HEK293 (cell line): ENCODE results near the gene FMO1.

ENCODE experiments used
- ATF2 ChIP-seq: fragments of 450-650 bp; formaldehyde crosslinking; IDR thresholded peaks from 2 replicates; pipeline ENCODE4 v1.5.1; 2016; ENCODE audit warnings: missing biosample characterization, missing genetic modification characterization, low read depth
- CTCF ChIP-seq: fragments of 450-650 bp; formaldehyde crosslinking; IDR thresholded peaks from 2 replicates; pipeline ENCODE4 v1.5.1; 2016; ENCODE audit warnings: missing biosample characterization, missing genetic modification characterization
- EGR2 ChIP-seq: fragments of 450-650 bp; formaldehyde crosslinking; IDR thresholded peaks from 2 replicates; pipeline ENCODE4 v1.5.1; 2016; ENCODE audit warnings: low read depth, missing biosample characterization, missing genetic modification characterization
- ZBTB26 ChIP-seq: fragments of 450-650 bp; formaldehyde crosslinking; optimal IDR thresholded peaks from 2 replicates; pipeline ENCODE3; 2016; ENCODE audit warnings: missing biosample characterization, mild to moderate bottlenecking, missing genetic modification characterization
- ZNF132 ChIP-seq: fragments of 450-650 bp; formaldehyde crosslinking; IDR thresholded peaks from 2 replicates; pipeline ENCODE4 v1.5.1; 2017; ENCODE audit warnings: missing biosample characterization, missing genetic modification characterization, borderline replicate concordance
- ZNF140 ChIP-seq: fragments of 450-650 bp; formaldehyde crosslinking; IDR thresholded peaks from 2 replicates; pipeline ENCODE4 v1.5.1; 2016; ENCODE audit warnings: missing biosample characterization, missing genetic modification characterization
- ZNF184 ChIP-seq: fragments of 450-650 bp; IDR thresholded peaks from 2 replicates; pipeline ENCODE4 v1.5.1; 2018; ENCODE audit warnings: missing biosample characterization, mild to moderate bottlenecking, missing genetic modification characterization
- ZNF280D ChIP-seq: fragments of 450-650 bp; formaldehyde crosslinking; IDR thresholded peaks from 2 replicates; pipeline ENCODE4 v1.5.1; 2016; ENCODE audit warnings: missing biosample characterization, missing genetic modification characterization
- ZNF341 ChIP-seq: fragments of 450-650 bp; formaldehyde crosslinking; IDR thresholded peaks from 2 replicates; pipeline ENCODE4; 2016; ENCODE audit warnings: low read depth, missing biosample characterization, missing genetic modification characterization
- ZNF501 ChIP-seq: fragments of 450-650 bp; formaldehyde crosslinking; IDR thresholded peaks from 2 replicates; pipeline ENCODE4 v1.5.1; 2016; ENCODE audit warnings: missing biosample characterization, missing genetic modification characterization
- ZNF624 ChIP-seq: fragments of 450-650 bp; formaldehyde crosslinking; IDR thresholded peaks from 2 replicates; pipeline ENCODE4 v1.5.1; 2017; ENCODE audit warnings: missing biosample characterization, missing genetic modification characterization

GRCh38 chr1:171231326-171231725, 17.0 kb upstream of the FMO1 start:
- TF ChIP-seq ZNF624 (no peak), CTCF (tag by site-specific recombination) (no peak), ZNF341 (tag by site-specific recombination) (no peak), ZNF280D (no peak), ZNF184 (no peak), ZNF132 (tag by site-specific recombination) (no peak), ZNF501 (tag by site-specific recombination) (no peak), ZNF140 (no peak), ZBTB26 (tag by site-specific recombination) (no peak), ATF2 (tag by site-specific recombination) (no peak), EGR2 (tag by site-specific recombination) (no peak)
